Forelimb muscle (tissue), 1 donor: ENCODE measurements around the gene GOLGA8K. TPM values are rescaled to one million over a fixed set of nuclear protein-coding genes. Genes with fewer than 3 reads are reported as not detected.
"Not testable (repeated sequence)": the region's sequence is repeated elsewhere in the genome, so short reads cannot be mapped to it uniquely, and the experiment has no call there.

Experiments
- DNase-seq: peaks from one replicate; pipeline ENCODE4 v3.0.0-alpha.2; 2013; ENCODE audit warnings: low read depth
- polyA plus RNA-seq: library from polyadenylated mRNA; unstranded; fragments of 120-200 nt; gene quantifications from one replicate; pipeline ENCODE4 v1.2.1, GENCODE V29; 2013; ENCODE audit not compliant: insufficient read length

GOLGA8K gene
- polyA plus RNA-seq, 1 donor: 1.9 TPM

DNA sequence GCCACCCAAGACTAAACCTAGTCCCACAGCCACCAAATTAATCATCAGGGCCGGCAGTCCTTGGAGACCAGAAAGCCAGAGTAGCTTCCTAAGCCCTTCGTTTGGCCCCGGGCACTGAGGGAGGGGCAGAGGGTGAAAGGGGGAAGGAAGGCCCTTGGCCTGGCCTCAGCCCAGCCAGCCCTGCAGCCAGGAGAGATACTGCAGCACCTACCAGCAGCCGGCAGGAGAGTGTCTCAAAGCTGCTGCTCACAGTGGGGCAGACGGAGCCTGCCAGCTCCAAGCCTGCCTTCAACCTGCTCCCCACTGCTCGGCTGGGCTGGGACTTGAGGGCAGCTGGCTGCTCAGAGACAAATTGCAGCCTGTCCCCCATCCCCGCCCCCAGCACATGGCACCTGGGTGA is 50.3 kb downstream of the GOLGA8K start:
- not testable (repeated sequence) for DNase-seq

DNA sequence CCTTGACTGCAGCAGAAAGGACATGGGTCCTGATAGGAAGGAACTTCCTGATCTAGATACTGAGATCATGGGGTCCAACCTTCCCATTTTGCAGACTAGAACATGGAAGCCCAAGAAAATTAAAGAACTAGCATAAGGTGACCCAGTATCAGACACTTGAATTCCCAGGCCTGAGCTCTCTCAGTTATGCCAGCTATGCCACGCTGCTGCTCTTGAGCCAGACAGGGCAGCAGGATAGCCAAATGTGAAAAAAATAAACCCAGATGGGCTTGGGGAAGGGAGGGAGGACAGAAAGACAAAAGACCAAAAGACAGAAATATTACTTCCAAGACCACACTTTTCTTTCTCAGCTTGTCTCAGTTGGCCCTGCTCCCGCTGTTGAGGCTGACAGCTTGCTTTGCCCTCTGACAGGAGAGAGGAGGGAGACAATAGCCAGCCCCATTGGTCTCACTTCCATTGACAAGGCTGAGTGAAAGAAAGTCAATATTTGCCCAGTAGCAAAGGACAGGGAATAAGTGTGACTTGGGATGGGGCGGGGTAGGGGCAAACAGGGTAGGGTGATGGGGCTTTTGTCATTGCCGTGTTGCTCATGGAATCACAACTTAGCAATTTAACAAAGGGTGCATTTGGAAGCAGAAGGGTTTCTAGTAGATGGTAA is 52.4 kb downstream of the GOLGA8K start:
- DNase-seq: not testable (repeated sequence)

DNA sequence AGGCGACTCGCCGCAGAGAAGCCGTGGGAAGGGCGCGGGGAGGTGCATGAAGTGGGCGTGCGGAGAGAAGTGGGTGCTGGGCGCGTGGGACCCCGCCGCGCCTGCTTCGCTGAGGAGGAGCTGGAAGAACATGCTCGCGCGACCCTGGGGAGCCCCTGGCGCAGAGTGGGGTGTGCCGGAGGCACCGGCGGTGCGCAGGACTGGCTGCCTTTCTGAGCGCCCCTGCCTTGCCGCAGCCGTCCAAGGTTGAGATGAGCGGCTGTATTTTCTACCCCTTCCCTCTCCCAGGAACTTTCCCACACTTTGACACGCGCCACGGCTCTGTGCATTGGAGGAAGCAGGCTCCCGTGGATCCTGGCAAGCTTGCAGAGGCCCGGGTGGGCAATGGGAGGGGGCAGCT is 56.1 kb downstream of the GOLGA8K start:
- not testable (repeated sequence) for DNase-seq

DNA sequence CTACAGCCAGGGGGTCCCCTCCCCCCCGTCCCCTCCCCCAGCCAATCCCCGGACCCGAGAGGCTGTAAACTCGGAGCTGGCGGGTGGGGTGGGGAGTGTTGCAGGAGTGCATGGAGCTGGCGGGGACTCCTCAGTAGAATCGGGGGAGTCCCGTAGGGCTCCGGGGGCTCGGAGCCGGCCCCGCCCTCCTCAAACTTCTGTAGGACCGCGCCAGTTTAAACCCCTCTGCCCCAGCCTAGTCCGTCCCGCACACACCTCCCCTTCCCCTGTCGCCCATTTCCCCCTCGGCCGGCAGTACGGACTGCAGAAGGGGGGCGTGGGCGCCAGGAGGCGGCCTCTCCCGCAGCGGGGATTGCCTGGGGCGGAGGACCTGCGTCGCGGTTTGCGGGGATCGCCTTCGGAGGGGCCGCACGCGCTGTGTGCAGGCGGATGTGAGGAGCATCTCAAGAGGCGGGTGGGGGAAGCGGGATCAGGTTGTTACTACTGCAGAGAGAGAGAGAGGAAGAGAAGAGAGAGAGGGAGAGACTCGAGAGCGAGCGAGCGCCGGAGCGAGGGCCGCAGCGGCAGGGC is 57.0 kb downstream of the GOLGA8K start:
- DNase-seq: not testable (repeated sequence)

DNA sequence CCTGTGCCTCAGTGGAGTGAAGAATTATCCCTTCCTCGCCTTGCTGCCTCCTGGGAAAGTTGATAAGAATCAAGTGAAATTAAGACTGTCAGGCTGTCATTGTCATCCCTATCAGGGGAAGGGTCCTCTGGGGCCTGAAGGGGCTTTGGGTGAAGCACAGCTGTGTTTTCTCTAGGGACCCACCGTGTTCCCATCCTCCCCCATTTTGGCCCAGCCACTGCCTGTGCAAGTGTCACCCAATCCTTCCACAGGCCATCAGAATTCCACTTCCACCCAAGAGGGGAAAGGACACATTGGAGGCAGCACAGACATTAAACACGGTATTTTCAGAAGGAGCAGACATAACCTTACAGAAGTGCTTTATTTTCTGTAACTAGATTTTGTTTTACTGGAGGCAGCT is 59.2 kb downstream of the GOLGA8K start:
- not testable (repeated sequence) for DNase-seq

Other genes with a start within 250 kb of the GOLGA8K start
- gene GOLGA8O, start 52.3 kb upstream of the GOLGA8K start, polyA plus RNA-seq: 0.92 TPM
- gene GOLGA8N, start 190.2 kb upstream of the GOLGA8K start, polyA plus RNA-seq: 19.5 TPM
- 14.4 TPM for gene ARHGAP11A, start 212.2 kb upstream of the GOLGA8K start, polyA plus RNA-seq
- gene SCG5, start 238.4 kb upstream of the GOLGA8K start, polyA plus RNA-seq: 8.5 TPM